ENCODE data around the gene PRR13. TPM values are rescaled to one million over a fixed set of nuclear protein-coding genes. Genes with fewer than 3 reads are reported as not detected.

PRR13 gene
- total and polyA plus RNA-seq, 2 donors (not counting 3 experiments of a cell fraction or from before 2014, with no cell fraction given) = 68.9 to 139 TPM

DNA sequence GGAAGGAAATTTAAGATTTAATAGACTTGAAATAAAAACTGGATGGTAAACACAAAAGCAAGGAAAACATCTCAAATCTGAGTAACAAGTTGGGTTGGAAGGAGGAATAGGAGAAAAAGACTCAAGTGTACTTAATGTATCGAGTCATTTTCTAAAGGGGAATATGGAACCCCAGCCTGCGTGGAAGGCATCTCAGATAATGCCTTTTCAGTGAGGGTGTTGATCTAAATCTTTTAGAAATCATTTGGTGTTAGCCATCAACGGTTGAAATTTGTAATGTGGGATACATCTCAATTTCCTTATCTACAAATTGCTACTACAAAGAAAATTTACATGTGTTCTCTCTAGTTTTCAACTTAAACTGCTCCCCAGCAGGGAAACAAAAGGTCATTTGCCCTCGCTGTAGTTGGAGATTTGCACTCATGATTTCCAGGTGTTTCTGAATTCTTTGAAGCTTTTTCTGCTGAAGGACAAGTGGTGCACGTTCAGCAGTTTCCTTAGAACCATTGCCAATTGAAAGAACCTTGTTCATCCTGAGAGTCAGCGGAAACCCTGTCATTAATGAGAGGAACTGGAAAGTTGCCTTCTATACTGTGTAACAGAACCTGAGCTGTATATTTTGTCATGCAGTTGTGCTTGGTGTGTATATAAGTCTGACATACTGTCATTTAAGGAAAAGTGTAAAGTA lies 12.6 kb downstream of the PRR13 start:
- Histone ChIP-seq H4K20me1 (replicated peaks; ENCODE audit: control insufficient read depth, extremely low read depth, insufficient read depth, low read length) (peaks cover 16% of the 10 kb centered on the region), H3K9ac (replicated peaks; ENCODE audit: extremely low read depth, insufficient read depth, low read length) (peak overlapping the region; percentile 94), H3K79me2 (ENCODE audit: control insufficient read depth, insufficient read depth, low read length) (peaks cover 66% of the 10 kb centered on the region), H3K4me3 (replicated peaks in 1 of 3; ENCODE audit: insufficient read depth in 1 of 3, low read depth in 1 of 3, low read length in 3 of 3) (peak overlapping the region in 2 of 3 experiments; percentile 81 to 100), H3K27me3 (ENCODE audit: control insufficient read depth in 2 of 2, insufficient read depth in 2 of 2, low read length in 2 of 2) (no peaks in the 10 kb centered on the region), H3K27ac (ENCODE audit: insufficient read depth, low read depth, low read length) (no peak overlapping the region), H3K9me1 (replicated peaks; ENCODE audit: control insufficient read depth, extremely low read depth, insufficient read depth, low read length) (no peaks in the 10 kb centered on the region), H3K36me3 (ENCODE audit: control insufficient read depth in 2 of 2, extremely low read depth in 1 of 2, insufficient read depth in 2 of 2, low read length in 2 of 2) (peaks cover 23 to 30% of the 10 kb centered on the region in 2 experiments), H2AFZ (ENCODE audit: low read depth, low read length) (no peak overlapping the region), H3K9me3 (replicated peaks; ENCODE audit: control insufficient read depth, insufficient read depth, low read length) (no peaks in the 10 kb centered on the region), H3K4me1 (ENCODE audit: control insufficient read depth, extremely low read depth, insufficient read depth, low read length) (peaks cover 12% of the 10 kb centered on the region), H3K4me2 (ENCODE audit: insufficient read depth, low read length) (peak overlapping the region; percentile 100)
- FAIRE-seq (no peak), DNase-seq (ENCODE audit: low read depth, low spot score) (no peak)
- TF ChIP-seq, protein P1, sequence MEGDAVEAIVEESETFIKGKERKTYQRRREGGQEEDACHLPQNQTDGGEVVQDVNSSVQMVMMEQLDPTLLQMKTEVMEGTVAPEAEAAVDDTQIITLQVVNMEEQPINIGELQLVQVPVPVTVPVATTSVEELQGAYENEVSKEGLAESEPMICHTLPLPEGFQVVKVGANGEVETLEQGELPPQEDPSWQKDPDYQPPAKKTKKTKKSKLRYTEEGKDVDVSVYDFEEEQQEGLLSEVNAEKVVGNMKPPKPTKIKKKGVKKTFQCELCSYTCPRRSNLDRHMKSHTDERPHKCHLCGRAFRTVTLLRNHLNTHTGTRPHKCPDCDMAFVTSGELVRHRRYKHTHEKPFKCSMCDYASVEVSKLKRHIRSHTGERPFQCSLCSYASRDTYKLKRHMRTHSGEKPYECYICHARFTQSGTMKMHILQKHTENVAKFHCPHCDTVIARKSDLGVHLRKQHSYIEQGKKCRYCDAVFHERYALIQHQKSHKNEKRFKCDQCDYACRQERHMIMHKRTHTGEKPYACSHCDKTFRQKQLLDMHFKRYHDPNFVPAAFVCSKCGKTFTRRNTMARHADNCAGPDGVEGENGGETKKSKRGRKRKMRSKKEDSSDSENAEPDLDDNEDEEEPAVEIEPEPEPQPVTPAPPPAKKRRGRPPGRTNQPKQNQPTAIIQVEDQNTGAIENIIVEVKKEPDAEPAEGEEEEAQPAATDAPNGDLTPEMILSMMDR (IDR thresholded peaks at IDR 0.05; ENCODE audit: extremely low read depth in 1 of 2, insufficient read depth in 1 of 2, low read depth in 1 of 2, low read length in 2 of 2) = no peak
- TF ChIP-seq POLR2AphosphoS5 (IDR thresholded peaks at IDR 0.05; ENCODE audit: insufficient read depth, low read depth, low read length) (no peak), MYC (IDR thresholded peaks at IDR 0.05; ENCODE audit: low read depth, low read length) (no peak), MAX (IDR thresholded peaks at IDR 0.05; ENCODE audit: insufficient read depth, insufficient read length) (no peak), JUN (IDR thresholded peaks at IDR 0.05; ENCODE audit: borderline replicate concordance, insufficient read depth, insufficient read length, low read depth) (no peak), FOS (IDR thresholded peaks at IDR 0.05; ENCODE audit: borderline replicate concordance, insufficient read depth, low read length) (no peak), EZH2 (IDR thresholded peaks at IDR 0.05; ENCODE audit: borderline replicate concordance, low read depth, low read length, severe bottlenecking) (no peak), GATA2 (IDR thresholded peaks at IDR 0.05; ENCODE audit: insufficient read depth, insufficient read length, low read depth, low read length) (no peak), POLR2A (IDR thresholded peaks at IDR 0.05; ENCODE audit: low read depth, low read length) (no peak)
- intact Hi-C loops (cut with micrococcal nuclease) = loop anchor here (2.0 to 5.0 kb wide), 3 partner anchors 15 to 223 kb away; partner anchors contain the start of genes ATP5MC2 and TARBP2
- no TSS peak for BruUV-seq (replicated peaks)
- dilution Hi-C loops (cut with MboI; ENCODE audit: extremely low pct_ligation_motif_present, low sequenced_read_pairs) = no loop called here
- POLR2A ChIA-PET = interaction anchor here (0.9 kb wide), 1 partner anchor 47 kb away, joined by 3 read pairs; the partner anchor contains the start of gene TARBP2
- CTCF ChIA-PET = interaction anchor here (0.5 to 2.5 kb wide), 6 partner anchors 10 to 202 kb away, joined by 3 to 15 read pairs (median 3); partner anchors contain the start of gene AAAS
